GM19372 (cell line): ENCODE measurements around the gene HSF4.
"Not testable (repeated sequence)": the region's sequence is repeated elsewhere in the genome, so short reads cannot be mapped to it uniquely, and the experiment has no call there.

Experiments
- ATAC-seq: cut with Tn5 transposase; IDR thresholded peaks from one replicate; pipeline ENCODE4 v1.9.1; 2021; ENCODE audit warnings: mild to moderate bottlenecking, low read depth, moderate library complexity; ENCODE audit not compliant: unreplicated experiment

The HSF4 gene, protein sequence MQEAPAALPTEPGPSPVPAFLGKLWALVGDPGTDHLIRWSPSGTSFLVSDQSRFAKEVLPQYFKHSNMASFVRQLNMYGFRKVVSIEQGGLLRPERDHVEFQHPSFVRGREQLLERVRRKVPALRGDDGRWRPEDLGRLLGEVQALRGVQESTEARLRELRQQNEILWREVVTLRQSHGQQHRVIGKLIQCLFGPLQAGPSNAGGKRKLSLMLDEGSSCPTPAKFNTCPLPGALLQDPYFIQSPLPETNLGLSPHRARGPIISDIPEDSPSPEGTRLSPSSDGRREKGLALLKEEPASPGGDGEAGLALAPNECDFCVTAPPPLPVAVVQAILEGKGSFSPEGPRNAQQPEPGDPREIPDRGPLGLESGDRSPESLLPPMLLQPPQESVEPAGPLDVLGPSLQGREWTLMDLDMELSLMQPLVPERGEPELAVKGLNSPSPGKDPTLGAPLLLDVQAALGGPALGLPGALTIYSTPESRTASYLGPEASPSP

DNA sequence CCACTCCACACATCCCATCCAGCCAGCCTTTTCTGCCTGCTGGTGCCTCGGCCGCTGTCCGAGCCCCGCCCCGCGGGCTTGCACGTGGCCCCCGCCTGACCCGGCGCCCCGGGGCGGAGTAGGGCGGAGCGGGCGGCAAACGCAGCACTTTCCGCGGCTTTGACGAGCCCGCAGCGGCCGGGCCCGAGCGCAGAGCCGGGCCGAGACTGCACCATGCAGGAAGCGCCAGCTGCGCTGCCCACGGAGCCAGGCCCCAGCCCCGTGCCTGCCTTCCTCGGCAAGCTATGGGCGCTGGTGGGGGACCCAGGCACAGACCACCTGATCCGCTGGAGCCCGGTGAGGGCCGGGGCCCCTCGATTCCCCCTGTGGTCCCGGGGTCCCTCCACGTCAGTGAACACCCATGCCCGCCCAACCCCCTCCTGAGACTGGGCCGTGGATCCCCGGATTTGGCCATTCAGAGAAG lies at the start of gene HSF4:
HSF4 (plus strand) TSS at position 147 of the 463 bp plus-strand sequence; CDS start at position 214, 67 bp downstream.
- ATAC-seq = no peak

- ATAC-seq = no peak
Observed at GRCh38 chr16:67114793-67115192, 49.8 kb upstream of the HSF4 start.

DNA sequence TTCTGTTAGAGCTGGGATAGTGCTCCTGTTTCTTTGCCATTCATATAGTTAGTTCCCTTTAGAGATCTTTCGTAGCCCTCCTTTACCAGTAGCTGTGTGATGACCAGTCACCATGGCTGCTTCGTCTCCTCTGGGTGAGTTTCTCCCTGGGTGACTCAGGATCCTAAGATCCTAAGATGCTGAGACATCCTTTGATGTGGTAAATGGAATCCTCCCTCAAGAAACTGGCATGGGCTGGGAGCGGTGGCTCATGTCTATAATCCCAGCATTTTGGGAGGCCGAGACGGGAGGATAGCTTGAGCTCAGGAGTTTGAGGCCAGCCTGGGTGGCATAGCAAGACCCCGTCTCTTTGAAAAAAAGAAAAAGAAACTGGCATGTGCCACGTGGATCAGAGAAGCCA lies 48.9 kb upstream of the HSF4 start:
- no peak for ATAC-seq

DNA sequence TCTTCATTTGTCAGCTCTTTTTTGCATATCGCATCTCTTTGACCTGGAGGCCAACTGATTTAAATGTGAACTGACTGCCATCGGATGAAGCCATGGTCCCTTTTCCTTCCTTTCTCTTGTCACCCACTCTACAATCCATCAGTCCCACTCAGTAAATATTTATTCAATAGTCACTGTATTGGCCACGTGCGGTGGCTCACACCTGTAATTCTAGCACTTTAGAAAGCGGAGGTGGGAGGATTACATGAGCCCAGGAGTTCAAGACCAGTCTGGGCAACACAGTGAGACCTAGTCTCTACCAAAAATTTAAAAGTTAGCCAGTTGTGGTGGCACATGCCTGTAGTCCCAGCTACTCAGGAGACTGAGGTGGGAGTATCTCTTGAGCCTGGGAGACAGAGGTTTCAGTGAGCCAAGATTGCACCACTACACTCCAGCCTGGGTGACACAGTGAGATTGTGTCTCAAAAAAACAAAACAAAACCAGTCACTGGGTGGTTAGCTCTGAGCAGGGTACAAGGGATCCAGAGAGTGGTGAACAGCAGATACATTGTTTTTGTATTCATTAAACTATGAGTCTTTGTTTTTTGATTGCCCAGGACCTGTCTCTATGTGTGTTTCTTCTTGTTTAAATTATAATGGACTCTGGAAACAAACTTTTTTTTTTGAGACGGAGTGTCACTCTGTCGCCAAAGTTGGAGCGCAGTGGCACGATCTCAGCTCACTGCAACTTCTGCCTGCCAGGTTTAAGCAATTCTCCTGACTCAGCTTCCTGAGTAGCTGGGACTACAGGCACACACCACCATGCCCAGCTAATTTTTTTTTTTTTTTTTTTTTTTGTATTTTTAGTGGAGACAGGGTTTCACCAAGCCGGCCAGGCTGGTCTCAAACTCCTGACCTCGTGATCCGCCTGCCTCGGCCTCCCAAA lies 47.9 kb upstream of the HSF4 start:
- ATAC-seq = no peak

- no peak for ATAC-seq
Observed at GRCh38 chr16:67117716-67118115, 46.8 kb upstream of the HSF4 start.

GRCh38 chr16:67120025-67120424 lies 44.5 kb upstream of the HSF4 start:
- ATAC-seq = no peak

DNA sequence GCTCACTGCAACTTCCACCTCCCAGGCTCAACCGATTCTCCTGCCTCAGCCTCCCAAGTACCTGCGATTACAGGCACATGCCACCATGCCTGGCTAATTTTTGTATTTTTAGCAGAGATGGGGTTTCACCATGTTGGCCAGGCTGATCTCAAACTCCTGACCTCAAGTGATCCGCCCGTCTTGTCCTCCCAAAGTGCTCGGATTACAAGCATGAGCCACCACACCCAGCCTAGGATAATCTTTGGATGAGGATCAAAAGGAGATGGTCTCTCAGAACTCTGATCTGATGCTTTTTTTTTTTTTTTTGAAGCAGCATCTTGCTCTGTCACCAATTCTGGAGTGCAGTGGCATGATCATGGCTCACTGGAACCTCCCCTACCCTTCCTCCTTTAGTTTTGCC lies 41.7 kb upstream of the HSF4 start:
- ATAC-seq = not testable (repeated sequence)

DNA sequence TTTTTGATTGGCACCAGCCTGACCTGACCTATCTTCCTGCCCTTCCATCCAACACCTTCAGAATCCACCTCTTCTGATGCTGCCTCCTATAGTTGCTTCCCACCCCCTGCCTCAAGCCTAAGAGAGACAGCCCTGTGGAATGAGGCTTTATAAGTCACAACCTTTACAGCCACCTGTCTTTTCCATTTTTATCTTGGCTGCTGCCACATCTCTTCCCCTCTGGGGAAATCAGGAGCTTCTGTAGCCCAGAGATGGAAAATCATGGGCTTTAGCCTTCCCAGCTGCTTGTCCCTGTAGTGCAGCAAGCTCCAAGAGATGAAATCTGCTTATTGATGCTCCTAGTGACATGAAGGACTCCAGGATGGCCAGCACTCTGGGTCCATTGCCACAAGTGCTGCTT lies 36.1 kb upstream of the HSF4 start:
- ATAC-seq = no peak

- no peak for ATAC-seq
Observed at GRCh38 chr16:67128887-67129286, 35.7 kb upstream of the HSF4 start.

- no peak for ATAC-seq
Observed at GRCh38 chr16:67129422-67129821, 35.1 kb upstream of the HSF4 start.

DNA sequence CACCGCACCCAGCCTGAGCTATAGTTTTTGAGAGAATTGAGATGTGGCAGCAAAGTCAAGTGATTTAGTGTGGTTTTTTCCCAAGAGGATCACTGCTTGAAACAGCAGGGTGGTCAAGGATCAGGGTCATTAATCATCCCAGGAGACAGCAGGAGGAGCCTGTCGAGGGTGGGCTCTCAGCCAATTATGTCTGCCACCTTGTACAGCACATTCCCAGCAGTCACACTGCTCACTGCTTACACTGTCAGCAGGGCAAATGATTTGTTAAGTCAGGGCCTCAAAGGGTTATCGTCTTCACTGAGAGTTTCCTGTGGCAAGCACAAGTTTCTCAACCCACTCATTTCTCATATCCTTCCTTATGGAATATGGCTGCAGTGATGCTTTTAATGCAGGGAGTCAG lies 26.9 kb upstream of the HSF4 start:
- ATAC-seq = no peak

GRCh38 chr16:67141391-67141790 lies 23.2 kb upstream of the HSF4 start:
- no peak for ATAC-seq

GRCh38 chr16:67142342-67142741 lies 22.2 kb upstream of the HSF4 start:
- no peak for ATAC-seq

GRCh38 chr16:67144943-67145342 lies 19.6 kb upstream of the HSF4 start:
- no peak for ATAC-seq

- ATAC-seq = no peak
Observed at GRCh38 chr16:67145746-67146145, 18.8 kb upstream of the HSF4 start.

- ATAC-seq = no peak
Observed at GRCh38 chr16:67146523-67147357, 17.8 kb upstream of the HSF4 start.

GRCh38 chr16:67147437-67148140 lies 17.0 kb upstream of the HSF4 start:
- no peak for ATAC-seq

- ATAC-seq = no peak
Observed at GRCh38 chr16:67148221-67148620, 16.3 kb upstream of the HSF4 start.

- ATAC-seq = no peak
Observed at GRCh38 chr16:67148656-67149275, 15.8 kb upstream of the HSF4 start.
